ENCODE measurements around the gene TRAF2.
"Not testable (repeated sequence)": the region's sequence is repeated elsewhere in the genome, so short reads cannot be mapped to it uniquely, and the experiment has no call there.

DNA sequence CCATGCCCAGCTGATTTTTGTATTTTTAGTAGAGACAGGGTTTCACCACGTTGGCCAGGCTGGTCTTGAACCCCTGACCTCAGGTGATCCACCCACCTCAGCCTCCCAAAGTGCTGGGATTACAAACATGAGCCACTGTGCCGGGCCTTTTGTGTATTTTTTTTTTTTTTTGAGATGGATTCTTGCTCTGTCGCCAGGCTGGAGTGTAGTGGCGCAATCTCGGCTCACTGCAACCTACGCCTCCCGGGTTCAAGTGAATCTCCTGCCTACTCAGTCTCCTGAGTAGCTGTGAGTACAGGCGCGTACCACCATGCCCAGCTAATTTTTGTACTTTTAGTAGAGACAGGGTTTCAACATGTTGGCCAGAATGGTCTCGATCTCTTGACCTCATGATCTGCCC, 2.6 kb upstream of the TRAF2 start:
- TF ChIP-seq, protein P1, sequence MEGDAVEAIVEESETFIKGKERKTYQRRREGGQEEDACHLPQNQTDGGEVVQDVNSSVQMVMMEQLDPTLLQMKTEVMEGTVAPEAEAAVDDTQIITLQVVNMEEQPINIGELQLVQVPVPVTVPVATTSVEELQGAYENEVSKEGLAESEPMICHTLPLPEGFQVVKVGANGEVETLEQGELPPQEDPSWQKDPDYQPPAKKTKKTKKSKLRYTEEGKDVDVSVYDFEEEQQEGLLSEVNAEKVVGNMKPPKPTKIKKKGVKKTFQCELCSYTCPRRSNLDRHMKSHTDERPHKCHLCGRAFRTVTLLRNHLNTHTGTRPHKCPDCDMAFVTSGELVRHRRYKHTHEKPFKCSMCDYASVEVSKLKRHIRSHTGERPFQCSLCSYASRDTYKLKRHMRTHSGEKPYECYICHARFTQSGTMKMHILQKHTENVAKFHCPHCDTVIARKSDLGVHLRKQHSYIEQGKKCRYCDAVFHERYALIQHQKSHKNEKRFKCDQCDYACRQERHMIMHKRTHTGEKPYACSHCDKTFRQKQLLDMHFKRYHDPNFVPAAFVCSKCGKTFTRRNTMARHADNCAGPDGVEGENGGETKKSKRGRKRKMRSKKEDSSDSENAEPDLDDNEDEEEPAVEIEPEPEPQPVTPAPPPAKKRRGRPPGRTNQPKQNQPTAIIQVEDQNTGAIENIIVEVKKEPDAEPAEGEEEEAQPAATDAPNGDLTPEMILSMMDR (IDR thresholded peaks at IDR 0.05) = not testable (repeated sequence)
- not testable (repeated sequence) for TF ChIP-seq POLR2AphosphoS5, POLR2A, EP300 (IDR thresholded peaks at IDR 0.05)
